Measurements from ENCODE around the gene BAIAP3. TPM values are rescaled to one million over a fixed set of nuclear protein-coding genes. Genes with fewer than 3 reads are reported as not detected.

BAIAP3 gene
- total RNA-seq, 2 donors from 2014 or later: 2.5 to 15.7 TPM

- TF ChIP-seq CTCF (IDR thresholded peaks at IDR 0.05): no peak
- DNase-seq (ENCODE audit: low spot score) (no peak), ATAC-seq (ENCODE audit: insufficient number of reproducible peaks, low FRiP score, low read depth) (peak; percentile 15)
- peaks cover 8 to 22% of the 10 kb centered on the region in 2 donors for H3K4me1 ChIP-seq (ENCODE audit: control insufficient read depth in 1 of 2, low read depth in 2 of 2)
- H3K27me3 ChIP-seq (replicated peaks; ENCODE audit: insufficient read depth): no peaks in the 10 kb centered on the region
- no peaks in the 10 kb centered on the region for H3K9me3 ChIP-seq
- H3K36me3 ChIP-seq: peaks cover 26% of the 10 kb centered on the region
- H3K27ac ChIP-seq: peak overlapping the region; percentile 93
- peak overlapping the region; percentile 89 for H3K4me3 ChIP-seq
Measured at GRCh38 chr16:1379304-1380076, 46.0 kb downstream of the BAIAP3 start.

- Histone ChIP-seq H3K27me3 (replicated peaks; ENCODE audit: insufficient read depth) (no peaks in the 10 kb centered on the region), H3K36me3 (peaks cover 30% of the 10 kb centered on the region), H3K4me3 (no peak overlapping the region), H3K27ac (no peak overlapping the region), H3K4me1 (ENCODE audit: control insufficient read depth in 1 of 2, low read depth in 2 of 2) (peaks cover 8 to 22% of the 10 kb centered on the region in 2 donors), H3K9me3 (no peaks in the 10 kb centered on the region)
- TF ChIP-seq CTCF (IDR thresholded peaks at IDR 0.05): no peak
- ATAC-seq (ENCODE audit: insufficient number of reproducible peaks, low FRiP score, low read depth): no peak
- DNase-seq (ENCODE audit: low spot score): no peak
Measured at GRCh38 chr16:1380195-1380594, 46.8 kb downstream of the BAIAP3 start.

- no peak for DNase-seq (ENCODE audit: low spot score)
- Histone ChIP-seq H3K4me3 (no peak overlapping the region), H3K9me3 (no peaks in the 10 kb centered on the region), H3K36me3 (peaks cover 24% of the 10 kb centered on the region), H3K4me1 (ENCODE audit: control insufficient read depth in 1 of 2, low read depth in 2 of 2) (peaks cover 8 to 22% of the 10 kb centered on the region in 2 donors), H3K27me3 (replicated peaks; ENCODE audit: insufficient read depth) (no peaks in the 10 kb centered on the region), H3K27ac (no peak overlapping the region)
- no peak for TF ChIP-seq CTCF (IDR thresholded peaks at IDR 0.05)
- no peak for ATAC-seq (ENCODE audit: insufficient number of reproducible peaks, low FRiP score, low read depth)
Measured at GRCh38 chr16:1381612-1382406, 48.4 kb downstream of the BAIAP3 start.

GRCh38 chr16:1383556-1383955, 50.1 kb downstream of the BAIAP3 start:
- Histone ChIP-seq H3K27me3 (replicated peaks; ENCODE audit: insufficient read depth) (no peaks in the 10 kb centered on the region), H3K36me3 (peaks cover 31% of the 10 kb centered on the region), H3K27ac (no peak overlapping the region), H3K4me1 (ENCODE audit: control insufficient read depth in 1 of 2, low read depth in 2 of 2) (peaks cover 4 to 14% of the 10 kb centered on the region in 2 donors), H3K4me3 (no peak overlapping the region), H3K9me3 (no peaks in the 10 kb centered on the region)
- DNase-seq (ENCODE audit: low spot score): no peak
- no peak for TF ChIP-seq CTCF (IDR thresholded peaks at IDR 0.05)
- no peak for ATAC-seq (ENCODE audit: insufficient number of reproducible peaks, low FRiP score, low read depth)

- TF ChIP-seq CTCF (IDR thresholded peaks at IDR 0.05): no peak
- H3K4me3 ChIP-seq: no peak overlapping the region
- DNase-seq (ENCODE audit: low spot score) (no peak), ATAC-seq (ENCODE audit: insufficient number of reproducible peaks, low FRiP score, low read depth) (no peak)
- H3K9me3 ChIP-seq: no peaks in the 10 kb centered on the region
- H3K27me3 ChIP-seq (replicated peaks; ENCODE audit: insufficient read depth): no peaks in the 10 kb centered on the region
- H3K4me1 ChIP-seq (ENCODE audit: control insufficient read depth in 1 of 2, low read depth in 2 of 2): no peaks in the 10 kb centered on the region
- peaks cover 40% of the 10 kb centered on the region for H3K36me3 ChIP-seq
- H3K27ac ChIP-seq: no peak overlapping the region
Measured at GRCh38 chr16:1385232-1385631, 51.8 kb downstream of the BAIAP3 start.
